ENCODE data around the gene HIGD2A. TPM values are rescaled to one million over a fixed set of nuclear protein-coding genes. Genes with fewer than 3 reads are reported as not detected.

HIGD2A gene
- total and polyA plus RNA-seq, 2 of the 13 experiments (the other 11 are each of a cell fraction or from before 2014, with no cell fraction given) = 89.2 to 146 TPM

DNA sequence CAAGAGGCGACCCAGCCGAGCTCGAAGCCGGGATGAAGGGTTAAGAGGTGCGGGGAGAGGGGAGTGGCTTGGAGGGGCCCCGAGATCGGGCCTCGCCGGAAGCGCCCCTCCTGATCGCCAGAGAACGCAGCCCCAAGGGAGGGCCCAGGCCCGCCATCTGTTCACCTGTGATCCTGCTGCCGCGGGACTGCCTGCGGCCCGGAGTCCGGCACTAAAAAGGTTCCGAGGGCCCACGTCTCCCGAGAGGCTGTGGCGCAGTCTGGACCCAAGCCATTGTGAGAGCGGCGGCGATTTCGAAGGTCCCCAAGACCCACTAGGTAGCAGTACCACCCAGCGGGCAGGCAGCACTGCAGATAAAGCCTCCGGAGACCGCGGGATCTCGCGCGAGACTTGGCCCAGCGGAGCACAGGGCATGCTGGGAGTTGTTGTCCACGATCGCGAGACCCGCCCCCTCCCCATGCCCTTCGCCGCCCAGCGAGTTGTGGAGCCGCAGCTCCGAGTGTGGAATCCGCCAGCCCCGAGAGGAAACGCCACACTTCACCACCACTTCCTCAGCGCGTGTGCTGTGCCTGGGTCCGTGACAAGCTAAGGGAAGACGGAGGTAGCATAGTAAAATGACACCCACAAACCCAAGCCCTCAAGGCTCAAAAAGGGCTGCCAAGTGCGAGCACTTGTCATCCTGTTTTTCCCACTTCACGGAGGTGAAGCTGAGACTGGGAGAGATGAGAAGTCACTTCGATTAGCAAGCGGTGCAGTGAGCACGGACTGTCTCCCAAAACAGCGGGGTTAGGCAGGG lies 26.9 kb upstream of the HIGD2A start, which contains the start of gene KIAA1191 (continued):
- TF ChIP-seq PAXIP1 (CRISPR knock-in tag; conservative IDR thresholded peaks at IDR 0.05) (peak; percentile 43), MBNL3 (CRISPR knock-in tag; conservative IDR thresholded peaks at IDR 0.05) (no peak), PHF5A (CRISPR knock-in tag; IDR thresholded peaks at IDR 0.05; ENCODE audit: low read depth, unreplicated experiment) (no peak), ZNF513 (CRISPR knock-in tag; conservative IDR thresholded peaks at IDR 0.05) (no peak), PAX8 (CRISPR knock-in tag; IDR thresholded peaks at IDR 0.05; ENCODE audit: borderline replicate concordance) (peak; percentile 65; the same call in 1 of the 2 replicates), HOXA5 (CRISPR knock-in tag; IDR thresholded peaks at IDR 0.05) (0 out of 2 replicates have a peak, but pooled peaks have one; percentile 46), ZNF256 (CRISPR knock-in tag; conservative IDR thresholded peaks at IDR 0.05) (no peak), RFX3 (CRISPR knock-in tag; IDR thresholded peaks at IDR 0.05) (no peak), ZNF335 (CRISPR knock-in tag; IDR thresholded peaks at IDR 0.05) (peak; percentile 93), SETDB1 (CRISPR knock-in tag; IDR thresholded peaks at IDR 0.05; ENCODE audit: borderline replicate concordance) (no peak), PAWR (CRISPR knock-in tag; IDR thresholded peaks at IDR 0.05; ENCODE audit: borderline replicate concordance) (no peak), PRDM10 (CRISPR knock-in tag; IDR thresholded peaks at IDR 0.05; ENCODE audit: low read depth) (peak; percentile 37; the same call in 1 of the 2 replicates), ZSCAN22 (CRISPR knock-in tag; IDR thresholded peaks at IDR 0.05) (no peak), TP53 (CRISPR knock-in tag; conservative IDR thresholded peaks at IDR 0.05) (no peak), CHD4 (IDR thresholded peaks at IDR 0.05; ENCODE audit: borderline replicate concordance, low read length) (no peak), SIN3A (IDR thresholded peaks at IDR 0.05; ENCODE audit: borderline replicate concordance, low read depth, low read length) (0 out of 2 replicates have a peak, but pooled peaks have one; percentile 94), SNRNP70 (IDR thresholded peaks at IDR 0.05; ENCODE audit: low read depth, low read length) (no peak), SPEN (CRISPR knock-in tag; IDR thresholded peaks at IDR 0.05; ENCODE audit: low read depth) (peak; percentile 74; the same call in 1 of the 2 replicates), KDM4B (CRISPR knock-in tag; IDR thresholded peaks at IDR 0.05) (no peak), ZNF674 (CRISPR knock-in tag; IDR thresholded peaks at IDR 0.05; ENCODE audit: low read depth) (no peak), ZNF569 (CRISPR knock-in tag; IDR thresholded peaks at IDR 0.05; ENCODE audit: borderline replicate concordance) (0 out of 2 replicates have a peak, but pooled peaks have one; percentile 41)

Data from HepG2 (cell line).